K562 (cell line): Measurements from ENCODE around the gene MLH3. TPM values are rescaled to one million over a fixed set of nuclear protein-coding genes. Genes with fewer than 3 reads are reported as not detected.
A peak's percentile ranks its signal among the peaks of the same experiment; 100 is the strongest.

Experiments used
- BRF2 ChIP-seq: IDR thresholded peaks from 3 replicates; pipeline ENCODE4 v1.6.1; 2011; ENCODE audit warnings: borderline replicate concordance, mild to moderate bottlenecking; ENCODE audit not compliant: insufficient read length, insufficient read depth
- CEBPZ ChIP-seq: fragments of 150-350 bp; IDR thresholded peaks from 2 replicates; pipeline ENCODE4 v1.6.1; 2014; ENCODE audit warnings: low read depth, mild to moderate bottlenecking, low read length, borderline replicate concordance
- ELF2 ChIP-seq: fragments of 250-450 bp; sonication (Bioruptor Pico); IDR thresholded peaks from 2 replicates; pipeline ENCODE4 v1.5.0; 2021; ENCODE audit warnings: mild to moderate bottlenecking
- ETV1 ChIP-seq: fragments of 450-650 bp; conservative IDR thresholded peaks from 2 replicates; pipeline ENCODE4 v1.6.1; 2016; ENCODE audit warnings: missing genetic modification characterization, control low read depth, low read depth, missing compliant biosample characterization
- FIP1L1 ChIP-seq: fragments of 200-400 bp; formaldehyde crosslinking; IDR thresholded peaks from 2 replicates; pipeline ENCODE4 v1.6.1; 2018; ENCODE audit warnings: mild to moderate bottlenecking, low read depth, low read length; ENCODE audit not compliant: poor library complexity, severe bottlenecking
- HBP1 ChIP-seq: fragments of 450-650 bp; formaldehyde crosslinking; IDR thresholded peaks from 2 replicates; pipeline ENCODE4 v1.4.0; 2022; ENCODE audit warnings: missing genetic modification characterization
- MXD1 ChIP-seq: fragments of 250-450 bp; sonication (Bioruptor Pico); IDR thresholded peaks from 2 replicates; pipeline ENCODE4 v1.8.0; 2021; ENCODE audit warnings: borderline replicate concordance, mild to moderate bottlenecking, moderate library complexity; ENCODE audit not compliant: poor library complexity, severe bottlenecking
- NBN ChIP-seq: fragments of 450-650 bp; IDR thresholded peaks from 2 replicates; pipeline ENCODE4 v1.6.1; 2016; ENCODE audit warnings: low read depth, mild to moderate bottlenecking
- NR4A1 ChIP-seq, 2 experiments: fragments of 250-450 bp in 1 of 2; fragments of 450-650 bp in 1 of 2; sonication (Bioruptor Pico) in 1 of 2; IDR thresholded peaks; 2 replicates each; pipeline versions ENCODE4 v1.4.0 to v1.6.1; 2016 to 2020; ENCODE audit warnings: mild to moderate bottlenecking in 2 of 2, missing compliant biosample characterization in 1 of 2, missing genetic modification characterization in 1 of 2, moderate library complexity in 1 of 2
- POLR3G ChIP-seq: IDR thresholded peaks from 2 replicates; pipeline ENCODE4 v1.6.1; 2011; ENCODE audit not compliant: insufficient read length, insufficient replicate concordance; ENCODE audit errors: extremely low read depth
- TBL1XR1 ChIP-seq, 2 experiments: IDR thresholded peaks; 2 replicates each; pipeline ENCODE4 v1.6.1; 2012; ENCODE audit warnings: improper control_type of control experiment in 2 of 2, low read length in 2 of 2, mild to moderate bottlenecking in 1 of 2
- TRIM28 ChIP-seq: fragments of 450-650 bp; IDR thresholded peaks from 2 replicates; pipeline ENCODE4 v1.6.1; 2017
- USF2 ChIP-seq: sonication (generic); formaldehyde crosslinking; IDR thresholded peaks from 2 replicates; pipeline ENCODE4 v1.5.0; 2020; ENCODE audit warnings: missing genetic modification reagents
- ZBTB8A ChIP-seq: fragments of 450-650 bp; IDR thresholded peaks from 2 replicates; pipeline ENCODE4 v1.6.1; 2018; ENCODE audit warnings: mild to moderate bottlenecking, moderate library complexity; ENCODE audit not compliant: partially characterized antibody
- ZNF175 ChIP-seq: fragments of 200-800 bp; sonication (Bioruptor generic); IDR thresholded peaks from 2 replicates; pipeline ENCODE4 v1.6.1; 2016; ENCODE audit warnings: low read depth, mild to moderate bottlenecking, missing genetic modification characterization, missing compliant biosample characterization
- ZNF23 ChIP-seq: fragments of 250-450 bp; sonication (Bioruptor Pico); IDR thresholded peaks from 2 replicates; pipeline ENCODE4 v1.4.0; 2020; ENCODE audit warnings: mild to moderate bottlenecking
- polyA plus RNA-seq, 8 experiments: library from polyadenylated mRNA; depleted of rRNA in 4 of 8; stranded (reverse) in 5 of 8; unstranded in 3 of 8; fragments of >200 nt; fragmentation: Nextera tagmentation in 2 of 8; fragmentation: Illumina TruSeq in 1 of 8; extraction: Ambion mirVana in 2 of 8; extraction: Trizol in 1 of 8; gene quantifications; 2 replicates each; pipeline versions ENCODE4 v1.2.1 to v1.2.3, GENCODE V29; 2011 to 2014; ENCODE audit warnings: inconsistent platforms in 1 of 8, missing spikeins in 1 of 8
- total RNA-seq, 7 experiments: library from RNA; depleted of rRNA in 6 of 7; stranded (reverse); fragments of >200 nt in 6 of 7; fragmentation: Illumina TruSeq in 2 of 7; extraction: Trizol in 2 of 7; gene quantifications; 2 replicates each; pipeline versions ENCODE4 v1.2.1 to v1.2.3, GENCODE V29; 2011 to 2021; ENCODE audit warnings: low replicate concordance in 1 of 7

The MLH3 gene
- total and polyA plus RNA-seq, 9 of the 15 experiments (the other 6 are each of a cell fraction or from before 2014, with no cell fraction given), result 5.9 to 15.3 (median 10.7) TPM

GRCh38 chr14:75063491-75064204, 12.4 kb upstream of the MLH3 start, which contains the start of gene ACYP1 (continued):
- TF ChIP-seq CEBPZ (peak; percentile 70), ELF2 (CRISPR knock-in tag) (peak; percentile 70), MXD1 (CRISPR knock-in tag) (no peak), ZNF175 (CRISPR knock-in tag) (no peak), ZBTB8A (no peak), ETV1 (tag) (peak; percentile 49; the same call in 1 of the 2 replicates), FIP1L1 (no peak), HBP1 (no peak), ZNF23 (CRISPR knock-in tag) (no peak), USF2 (CRISPR knock-in tag) (no peak), TBL1XR1 (IDR thresholded peaks at IDR 0.05; ENCODE audit: low read length in 2 of 2) (no peak), NBN (no peak), NR4A1 (CRISPR knock-in tag; IDR thresholded peaks at IDR 0.05) (no peak), NR4A1 (tag; IDR thresholded peaks at IDR 0.05) (no peak), POLR3G (no peak), TRIM28 (no peak), BRF2 (no peak)
